Trophoblast cell (in vitro differentiated cells and primary cell): Measurements from ENCODE around the gene ANP32D.
"Not testable (repeated sequence)": the region's sequence is repeated elsewhere in the genome, so short reads cannot be mapped to it uniquely, and the experiment has no call there.

Experiments used
- DNase-seq, 2 donors: peaks; one replicate each; pipeline ENCODE4 v3.0.0-alpha.2; 2016
- H2AFZ ChIP-seq: 2 replicates; pipeline ENCODE4 v1.6.1; 2013; ENCODE audit warnings: low read length, moderate library complexity, mild to moderate bottlenecking; ENCODE audit not compliant: insufficient read depth, poor library complexity
- H2AK5ac ChIP-seq: 2 replicates; pipeline ENCODE4 v1.6.1; 2013; ENCODE audit warnings: mild to moderate bottlenecking, low read length
- H2BK120ac ChIP-seq: 2 replicates; pipeline ENCODE4 v1.6.1; 2013; ENCODE audit warnings: low read length, mild to moderate bottlenecking, moderate library complexity; ENCODE audit not compliant: insufficient read depth, poor library complexity
- H2BK12ac ChIP-seq: 2 replicates; pipeline ENCODE4 v1.6.1; 2013; ENCODE audit warnings: mild to moderate bottlenecking, low read length, moderate library complexity
- H2BK5ac ChIP-seq: 2 replicates; pipeline ENCODE4 v1.6.1; 2013; ENCODE audit warnings: low read length, low read depth, moderate library complexity, mild to moderate bottlenecking; ENCODE audit not compliant: poor library complexity
- H3K14ac ChIP-seq: 2 replicates; pipeline ENCODE4 v1.6.1; 2013; ENCODE audit warnings: mild to moderate bottlenecking, low read length
- H3K18ac ChIP-seq: 2 replicates; pipeline ENCODE4 v1.6.1; 2013; ENCODE audit warnings: mild to moderate bottlenecking, low read length
- H3K23ac ChIP-seq: 2 replicates; pipeline ENCODE4 v1.6.1; 2013; ENCODE audit warnings: low read length
- H3K27ac ChIP-seq: 2 replicates; pipeline ENCODE4 v1.5.1; 2013; ENCODE audit warnings: low read depth, mild to moderate bottlenecking, inconsistent platforms, low read length, moderate library complexity
- H3K27me3 ChIP-seq: 2 replicates; pipeline ENCODE4 v1.6.1; 2013; ENCODE audit warnings: inconsistent platforms, mild to moderate bottlenecking, low read length, moderate library complexity; ENCODE audit not compliant: insufficient read depth
- H3K36me3 ChIP-seq, 2 experiments: 1 replicate in 1 of 2; 2 replicates in 1 of 2; pipeline ENCODE4 v1.6.1; 2013; ENCODE audit warnings: low read length in 2 of 2, mild to moderate bottlenecking in 2 of 2, moderate library complexity in 1 of 2; ENCODE audit not compliant: insufficient read depth in 2 of 2, control insufficient read depth in 1 of 2
- H3K4ac ChIP-seq: 2 replicates; pipeline ENCODE4 v1.6.1; 2013; ENCODE audit warnings: low read depth, mild to moderate bottlenecking, low read length, moderate library complexity
- H3K4me1 ChIP-seq, 2 experiments: 1 replicate in 1 of 2; 2 replicates in 1 of 2; pipeline ENCODE4 v1.6.1; 2013; ENCODE audit warnings: low read length in 2 of 2, mild to moderate bottlenecking in 2 of 2, moderate library complexity in 1 of 2; ENCODE audit not compliant: insufficient read depth in 2 of 2, control insufficient read depth in 1 of 2
- H3K4me2 ChIP-seq: 2 replicates; pipeline ENCODE4 v1.6.1; 2013; ENCODE audit warnings: inconsistent platforms, mild to moderate bottlenecking, low read length, moderate library complexity
- H3K4me3 ChIP-seq: 2 replicates; pipeline ENCODE4 v1.5.1; 2013; ENCODE audit warnings: mild to moderate bottlenecking, low read depth, low read length, inconsistent platforms
- H3K79me1 ChIP-seq: one replicate; pipeline ENCODE4 v1.6.1; 2013; ENCODE audit warnings: low read length
- H3K79me2 ChIP-seq: 2 replicates; pipeline ENCODE4 v1.6.1; 2013; ENCODE audit warnings: low read length, mild to moderate bottlenecking; ENCODE audit not compliant: control insufficient read depth, insufficient read depth, poor library complexity
- H3K9ac ChIP-seq: 2 replicates; pipeline ENCODE4 v1.6.1; 2013; ENCODE audit warnings: mild to moderate bottlenecking, low read length
- H3K9me3 ChIP-seq: 2 replicates; pipeline ENCODE4 v1.6.1; 2013; ENCODE audit warnings: low read depth, mild to moderate bottlenecking, control low read depth, inconsistent platforms, low read length; ENCODE audit not compliant: insufficient read depth
- H4K12ac ChIP-seq: 2 replicates; pipeline ENCODE4 v1.6.1; 2013; ENCODE audit warnings: low read depth, mild to moderate bottlenecking, low read length, moderate library complexity
- H4K8ac ChIP-seq: 2 replicates; pipeline ENCODE4 v1.6.1; 2013; ENCODE audit warnings: low read depth, mild to moderate bottlenecking, low read length, moderate library complexity
- H4K91ac ChIP-seq: one replicate; pipeline ENCODE4 v1.6.1; 2013; ENCODE audit warnings: low read depth, mild to moderate bottlenecking, low read length, moderate library complexity
- WGBS: extraction: QIAGEN DNeasy Blood & Tissue Kit; methylation state at CpG from one replicate; pipeline ENCODE4 v1.1.7; 2013; ENCODE audit warnings: missing lambda C conversion rate; ENCODE audit not compliant: insufficient read length, insufficient coverage; ENCODE audit errors: extremely low coverage; 5-methylcytosine and 5-hydroxymethylcytosine counted together

Gene ANP32D

GRCh38 chr12:48474497-48474896 is 2.1 kb downstream of the ANP32D start:
- H3K79me1 ChIP-seq, H3K27me3 ChIP-seq, H3K14ac ChIP-seq, H2BK5ac ChIP-seq, H2AFZ ChIP-seq, H4K12ac ChIP-seq, H3K18ac ChIP-seq, H3K4me1 ChIP-seq, H3K9ac ChIP-seq, H3K4ac ChIP-seq, H3K4me2 ChIP-seq, H4K91ac ChIP-seq, DNase-seq, H3K4me3 ChIP-seq, H3K79me2 ChIP-seq, H2AK5ac ChIP-seq, H2BK12ac ChIP-seq, H3K36me3 ChIP-seq, H2BK120ac ChIP-seq, H3K23ac ChIP-seq, H3K27ac ChIP-seq, H4K8ac ChIP-seq: not testable (repeated sequence)
- H3K9me3 ChIP-seq, result peaks cover 11% of the 10 kb centered on the region
- no CpG with 5 or more reads among the region's 11 CpGs for WGBS

GRCh38 chr12:48482198-48482597 is 9.8 kb downstream of the ANP32D start, which contains the start of gene C12orf54:
TSS of gene C12orf54 (plus strand) at chr12:48482498. CDS start at chr12:48483297, 799 bp downstream.
- Histone ChIP-seq H4K91ac (no peak within 1 kb of the TSS), H3K4me1 (no peaks in the 10 kb centered on the region), H3K18ac (no peak within 1 kb of the TSS), H3K4me3 (no peak within 1 kb of the TSS), H2AK5ac (no peak within 1 kb of the TSS), H4K8ac (no peak within 1 kb of the TSS), H3K4ac (no peak within 1 kb of the TSS), H3K23ac (no peak within 1 kb of the TSS), H3K36me3 (no peaks in the 10 kb centered on the region), H2BK120ac (no peak within 1 kb of the TSS), H2BK5ac (no peak within 1 kb of the TSS), H3K27me3 (no peaks in the 10 kb centered on the region), H2BK12ac (no peak within 1 kb of the TSS), H3K79me2 (no peaks in the 10 kb centered on the region), H4K12ac (no peak within 1 kb of the TSS), H3K79me1 (no peaks in the 10 kb centered on the region), H3K9me3 (peaks cover 8% of the 10 kb centered on the region), H3K27ac (no peak within 1 kb of the TSS), H3K4me2 (no peak within 1 kb of the TSS), H3K9ac (no peak within 1 kb of the TSS), H3K14ac (no peak within 1 kb of the TSS), H2AFZ (no peak within 1 kb of the TSS)
- no CpG with 5 or more reads among the region's 2 CpGs for WGBS
- no peak for DNase-seq

GRCh38 chr12:48482930-48483329 is 10.6 kb downstream of the ANP32D start:
- Histone ChIP-seq H3K14ac (no peak overlapping the region), H3K23ac (no peak overlapping the region), H2BK12ac (no peak overlapping the region), H3K4me1 (no peaks in the 10 kb centered on the region), H3K4ac (no peak overlapping the region), H2BK120ac (no peak overlapping the region), H3K27ac (no peak overlapping the region), H3K9me3 (peaks cover 9% of the 10 kb centered on the region), H3K4me2 (no peak overlapping the region), H3K27me3 (no peaks in the 10 kb centered on the region), H2AK5ac (no peak overlapping the region), H4K91ac (no peak overlapping the region), H3K9ac (no peak overlapping the region), H3K36me3 (no peaks in the 10 kb centered on the region), H3K4me3 (no peak overlapping the region), H3K79me2 (no peaks in the 10 kb centered on the region), H2BK5ac (no peak overlapping the region), H3K79me1 (no peaks in the 10 kb centered on the region), H3K18ac (no peak overlapping the region), H4K12ac (no peak overlapping the region), H2AFZ (no peak overlapping the region), H4K8ac (no peak overlapping the region)
- WGBS, result no CpG with 5 or more reads among the region's 3 CpGs
- DNase-seq, result no peak

GRCh38 chr12:48486261-48486660 is 13.9 kb downstream of the ANP32D start:
- Histone ChIP-seq H3K4ac (no peak overlapping the region), H3K14ac (no peak overlapping the region), H3K79me2 (no peaks in the 10 kb centered on the region), H4K12ac (no peak overlapping the region), H2BK5ac (no peak overlapping the region), H2BK120ac (no peak overlapping the region), H3K27me3 (no peaks in the 10 kb centered on the region), H3K4me1 (no peaks in the 10 kb centered on the region), H3K27ac (no peak overlapping the region), H3K9ac (no peak overlapping the region), H3K9me3 (peaks cover 10% of the 10 kb centered on the region), H3K36me3 (no peaks in the 10 kb centered on the region), H3K79me1 (no peaks in the 10 kb centered on the region), H3K4me3 (no peak overlapping the region), H3K23ac (no peak overlapping the region), H4K91ac (no peak overlapping the region), H2AFZ (no peak overlapping the region), H2BK12ac (no peak overlapping the region), H3K4me2 (no peak overlapping the region), H2AK5ac (no peak overlapping the region), H4K8ac (no peak overlapping the region), H3K18ac (no peak overlapping the region)
- WGBS, result no CpG with 5 or more reads among the region's 2 CpGs
- DNase-seq, result no peak
